Pulmonary artery endothelial cell (primary cell): ENCODE data around the gene PLEKHA7. TPM values are rescaled to one million over a fixed set of nuclear protein-coding genes. Genes with fewer than 3 reads are reported as not detected.
"Not testable (repeated sequence)": the region's sequence is repeated elsewhere in the genome, so short reads cannot be mapped to it uniquely, and the experiment has no call there.

Experiments used
- DNase-seq: peaks from one replicate; pipeline ENCODE4 v3.0.0-alpha.2; 2011; ENCODE audit warnings: low read depth, low spot score
- total RNA-seq: library from RNA; depleted of rRNA; stranded (reverse); fragments of >200 nt; gene quantifications from 2 replicates; pipeline ENCODE4 v1.2.3, GENCODE V29; 2014

PLEKHA7 gene
- total RNA-seq, 1 donor from 2014 or later, result 0.20 TPM

DNA sequence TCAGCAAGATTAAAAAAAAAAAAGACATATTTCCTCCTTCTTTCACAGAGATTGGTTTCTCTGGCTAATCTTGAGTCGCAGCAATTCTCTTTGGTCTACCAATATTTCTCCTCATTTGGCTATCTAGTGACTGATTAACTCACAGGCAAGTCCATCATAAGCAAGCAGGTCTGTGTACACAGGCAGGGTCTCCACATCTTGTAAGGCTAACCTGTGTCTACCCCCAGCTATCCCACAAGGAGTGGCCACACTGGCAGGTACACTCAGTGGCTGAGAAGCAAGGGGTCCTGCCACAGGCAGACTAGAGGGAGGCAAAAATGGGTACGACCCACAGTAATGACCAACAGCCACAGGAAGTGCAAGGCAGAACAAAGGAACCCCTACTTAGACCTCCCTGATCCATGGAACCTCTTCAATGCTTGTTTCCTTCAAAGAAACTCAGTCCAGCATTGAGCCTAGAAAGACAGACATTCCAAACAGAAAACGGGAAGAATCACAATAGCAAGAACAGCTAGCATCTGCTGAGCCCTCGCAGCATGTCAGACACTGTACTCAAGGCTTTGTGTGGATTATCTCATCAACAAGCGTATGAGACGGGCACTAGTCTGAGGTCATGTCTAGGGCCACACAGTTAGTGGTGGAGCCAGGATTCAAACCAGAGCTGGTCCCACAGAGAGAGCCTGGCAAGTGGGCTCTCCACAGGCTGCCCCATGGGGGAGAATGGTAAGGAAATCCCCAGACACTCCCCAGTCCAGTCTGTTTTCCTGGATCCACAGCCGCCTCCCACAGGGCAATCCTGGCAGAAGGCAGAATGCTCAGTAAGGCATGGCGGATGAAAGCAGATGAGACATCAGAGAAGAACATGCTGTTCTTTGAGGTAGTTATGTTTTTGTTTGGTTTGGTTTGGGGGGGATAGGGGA lies 34.3 kb downstream of the PLEKHA7 start:
- no peak for DNase-seq

DNA sequence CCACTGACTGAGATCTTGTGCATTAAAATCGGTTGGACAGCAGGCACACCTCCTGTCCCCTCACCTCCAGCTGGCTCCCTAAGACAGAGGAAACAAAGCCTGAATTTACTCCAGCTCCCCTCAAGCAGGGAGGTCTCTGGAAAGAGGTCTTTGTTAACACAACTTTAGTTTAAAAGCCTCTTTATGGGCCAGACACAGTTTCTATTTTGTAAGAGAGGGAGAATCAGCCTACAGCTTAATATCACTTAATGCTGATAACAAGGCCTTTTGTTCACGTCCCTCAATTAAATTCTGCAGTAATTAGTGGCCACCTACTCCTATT lies 36.3 kb downstream of the PLEKHA7 start:
- DNase-seq, result no peak

GRCh38 chr11:16977136-16977993 lies 36.8 kb downstream of the PLEKHA7 start:
- no peak for DNase-seq

DNA sequence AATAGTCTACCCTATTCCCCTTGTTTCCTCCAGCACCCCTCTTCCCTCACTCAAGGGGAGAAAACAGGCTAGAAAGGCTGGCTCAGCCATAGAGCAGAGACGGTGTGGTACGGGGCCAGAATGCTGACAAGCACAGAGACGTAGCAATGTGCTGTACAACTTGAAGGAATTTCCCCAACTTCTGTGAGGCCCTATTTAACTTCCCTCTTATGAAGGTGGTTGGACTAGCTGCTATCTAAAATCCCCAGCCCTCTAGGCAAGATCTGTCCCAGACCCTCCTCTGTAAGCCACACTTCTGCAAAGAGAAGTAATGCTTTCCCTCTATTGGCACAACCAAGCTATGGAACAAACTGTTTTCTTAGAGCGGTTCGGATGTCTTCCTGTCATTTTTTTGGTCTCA lies 37.8 kb downstream of the PLEKHA7 start:
- no peak for DNase-seq

DNA sequence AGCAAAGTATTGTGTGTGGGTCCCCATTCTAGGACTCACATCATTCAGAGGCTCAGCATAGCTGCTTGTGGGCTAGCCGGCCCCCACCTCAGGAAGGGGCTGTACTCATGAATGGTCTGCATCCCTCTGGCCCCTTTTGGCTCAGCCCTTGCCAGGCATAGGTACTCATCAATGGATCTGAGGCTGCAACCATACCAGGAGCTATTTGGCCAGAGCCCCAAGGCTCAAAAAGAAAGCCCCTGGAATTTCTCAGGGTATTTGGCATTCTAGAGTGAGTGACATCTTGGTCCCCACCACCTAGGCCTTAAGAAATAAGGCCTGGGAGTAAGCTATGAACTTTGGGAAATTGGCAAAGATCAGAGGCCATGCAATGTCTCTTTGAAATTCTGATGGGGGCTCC lies 38.3 kb downstream of the PLEKHA7 start:
- DNase-seq, result no peak

DNA sequence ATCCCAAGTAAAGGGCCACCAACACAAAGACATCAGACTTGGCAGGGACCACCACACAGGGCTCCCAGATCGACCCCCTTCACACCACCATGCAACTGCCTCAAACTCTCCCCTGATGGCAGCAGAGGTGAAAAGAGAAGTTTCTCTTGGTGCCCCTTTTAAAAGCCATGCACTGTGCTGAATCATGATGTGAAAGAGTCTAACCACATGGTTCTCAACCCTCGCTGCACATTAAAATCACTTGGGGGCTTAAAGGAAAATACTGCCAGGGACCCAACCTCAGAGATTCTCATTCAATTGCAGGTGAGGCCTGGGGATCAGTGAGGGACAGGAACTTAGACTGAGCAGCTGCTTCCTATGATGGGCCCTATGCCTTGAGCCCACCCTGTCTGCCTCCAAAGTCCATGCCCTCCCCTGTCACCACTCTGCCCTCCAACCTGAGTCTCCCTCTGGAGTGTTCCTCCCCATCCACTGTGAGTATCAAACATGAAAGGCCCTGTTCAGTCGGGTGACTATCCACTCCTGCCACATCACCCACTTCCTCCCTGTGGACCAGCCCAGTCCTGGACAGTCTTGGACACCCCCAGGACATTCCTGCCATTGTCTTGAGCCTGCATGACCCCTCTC lies 40.8 kb downstream of the PLEKHA7 start:
- DNase-seq, result no peak

DNA sequence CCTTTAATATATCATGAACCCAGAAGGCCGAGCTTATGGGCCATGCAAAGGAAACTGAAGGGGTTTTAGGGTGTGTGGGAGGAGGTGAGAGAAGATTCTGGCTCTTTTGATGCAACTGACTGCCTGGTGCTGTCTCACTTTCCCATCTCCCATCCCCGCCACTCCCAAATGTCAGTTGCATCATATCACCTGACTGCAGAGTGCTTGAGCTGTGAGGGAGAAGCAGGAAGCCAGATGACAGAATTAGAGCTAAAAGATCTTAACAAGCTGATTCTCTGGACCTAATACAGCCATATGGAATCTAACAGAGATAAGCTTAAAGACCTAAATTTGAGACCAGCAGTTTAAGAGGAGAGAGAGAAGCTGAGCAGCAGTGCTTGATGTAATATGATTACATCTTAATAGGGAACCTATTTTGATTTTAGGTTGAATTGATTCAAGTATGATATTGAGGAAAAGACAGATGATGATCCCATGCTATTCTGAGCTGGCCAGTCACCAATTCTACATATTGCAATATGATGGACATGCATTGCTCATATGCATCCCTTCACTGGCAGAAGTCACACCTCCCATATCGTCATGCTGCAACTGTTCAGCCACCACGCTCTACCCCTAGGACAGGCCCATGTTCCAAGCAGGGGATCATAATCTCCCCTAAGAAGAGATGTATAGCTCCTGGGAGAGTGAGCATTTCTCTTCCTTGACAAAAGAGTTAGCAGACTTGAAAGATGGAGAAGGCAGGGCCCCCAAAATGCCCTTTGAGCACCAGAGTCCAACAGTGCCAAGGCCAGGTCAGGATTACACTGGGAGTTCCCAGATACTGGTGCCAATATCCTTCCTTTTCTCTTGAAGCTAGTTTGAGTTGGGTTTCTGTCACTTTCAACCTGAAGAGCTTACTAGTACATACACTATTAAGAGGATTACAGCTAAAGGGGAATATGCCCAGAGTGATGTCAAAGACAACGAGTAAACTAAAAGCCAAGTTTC lies 44.9 kb downstream of the PLEKHA7 start:
- no peak for DNase-seq

GRCh38 chr11:16968196-16968595 lies 46.0 kb downstream of the PLEKHA7 start:
- DNase-seq, result no peak

- DNase-seq, result no peak
Observed at GRCh38 chr11:16966930-16967671, 47.1 kb downstream of the PLEKHA7 start.

GRCh38 chr11:16964501-16964900 lies 49.7 kb downstream of the PLEKHA7 start:
- DNase-seq, result no peak

- no peak for DNase-seq
Observed at GRCh38 chr11:16963316-16963876, 50.8 kb downstream of the PLEKHA7 start.

DNA sequence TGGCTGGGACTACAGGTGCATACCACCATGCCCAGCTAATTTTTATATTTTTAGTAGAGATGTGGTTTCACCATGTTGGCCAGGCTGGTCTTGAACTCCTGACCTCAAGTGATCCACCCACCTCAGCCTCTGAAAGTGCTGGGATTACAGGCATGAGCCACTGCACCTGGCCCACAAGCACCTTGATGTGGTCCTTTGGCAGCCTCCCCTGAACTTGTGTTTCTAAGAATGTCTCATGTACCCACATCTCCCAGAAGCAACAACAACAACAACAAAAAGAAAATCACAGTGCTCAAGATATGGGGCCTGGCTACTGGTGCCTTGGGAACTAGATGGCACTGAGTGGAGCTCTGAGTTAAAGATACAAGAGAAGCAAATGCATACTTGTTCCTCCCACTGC lies 51.6 kb downstream of the PLEKHA7 start:
- DNase-seq, result not testable (repeated sequence)

- no peak for DNase-seq
Observed at GRCh38 chr11:16962146-16962545, 52.1 kb downstream of the PLEKHA7 start.

DNA sequence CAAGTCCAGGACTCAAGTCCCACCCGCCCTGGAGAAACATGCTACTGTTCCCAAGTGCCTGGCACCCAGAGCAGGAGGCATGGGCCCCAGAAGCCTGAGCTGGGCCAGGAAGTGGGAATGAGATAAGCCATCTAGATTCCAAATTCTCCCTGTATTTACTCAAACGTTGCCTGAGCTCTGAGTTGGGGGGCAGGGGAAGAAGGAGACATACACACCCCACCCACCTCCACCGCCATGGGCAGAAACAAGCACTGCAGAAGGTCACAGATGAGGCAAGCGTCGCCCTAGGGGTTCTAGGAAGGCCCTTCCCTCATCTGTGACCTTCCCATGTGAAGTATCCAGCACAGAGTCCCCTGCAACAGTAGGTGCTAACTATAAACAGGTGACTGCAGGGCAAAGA lies 54.0 kb downstream of the PLEKHA7 start:
- DNase-seq, result no peak

DNA sequence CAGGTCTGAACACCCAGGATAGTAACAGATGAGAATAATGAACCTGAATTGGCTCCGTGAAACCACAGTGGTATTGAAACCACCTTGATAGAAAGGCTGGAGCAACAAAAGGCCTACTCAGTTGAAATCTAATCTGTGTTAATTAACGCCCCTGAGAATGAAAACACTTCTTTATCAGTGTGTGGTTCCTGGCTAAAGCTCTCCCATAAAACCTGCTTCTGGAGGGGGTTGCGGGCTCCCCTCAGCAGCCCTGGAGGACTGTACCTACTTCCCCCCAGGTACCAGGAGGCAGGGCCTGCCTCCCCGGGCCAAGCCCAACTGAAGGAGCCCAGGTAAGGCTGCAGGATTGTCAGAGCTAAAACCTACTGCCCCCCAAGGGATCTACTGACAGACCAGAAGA lies 54.6 kb downstream of the PLEKHA7 start:
- DNase-seq, result no peak

DNA sequence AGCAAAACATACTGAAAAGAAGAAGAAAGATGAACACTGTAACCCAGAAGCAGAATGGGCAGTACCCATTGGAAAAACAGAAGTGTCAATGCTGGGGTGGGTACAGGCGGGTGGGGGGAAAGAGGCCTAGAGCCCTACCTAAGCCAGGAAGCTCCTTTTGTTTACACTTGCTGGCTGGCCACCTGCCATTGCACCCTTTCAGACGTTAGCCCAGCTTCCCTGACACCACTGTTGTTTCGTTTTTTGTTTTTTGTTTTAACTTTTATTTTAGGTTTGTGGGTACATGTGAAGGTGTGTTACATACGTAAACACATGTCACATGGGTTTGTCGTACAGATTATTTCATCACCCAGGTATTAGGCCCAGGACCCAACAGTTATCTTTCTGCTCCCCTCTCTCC lies 55.4 kb downstream of the PLEKHA7 start:
- no peak for DNase-seq

GRCh38 chr11:16956538-16957153 lies 57.6 kb downstream of the PLEKHA7 start:
- DNase-seq, result no peak

DNA sequence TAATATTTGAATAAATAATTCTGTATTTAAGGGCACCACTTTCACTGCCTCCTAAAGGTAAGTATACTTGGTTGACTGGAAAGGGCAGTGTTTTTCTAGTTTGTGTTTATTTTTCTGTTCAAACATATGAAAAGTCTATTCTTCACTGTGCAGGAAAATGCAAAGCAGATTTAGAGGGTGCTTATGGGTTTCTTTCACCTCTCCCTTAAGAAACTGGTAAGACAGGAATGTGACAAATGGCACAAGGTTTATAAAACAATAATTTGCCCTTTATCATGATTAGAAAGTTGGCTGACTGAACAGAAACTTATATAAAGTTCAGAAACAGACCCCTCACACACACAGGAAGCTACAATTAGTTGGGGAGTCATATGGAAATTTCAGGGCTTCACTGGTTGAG lies 60.6 kb downstream of the PLEKHA7 start:
- DNase-seq, result no peak
